ENCODE measurements around the gene SPIN3. TPM values are rescaled to one million over a fixed set of nuclear protein-coding genes. Genes with fewer than 3 reads are reported as not detected.

SPIN3 gene
- total RNA-seq, 1 donor from 2014 or later = 7.1 TPM

DNA sequence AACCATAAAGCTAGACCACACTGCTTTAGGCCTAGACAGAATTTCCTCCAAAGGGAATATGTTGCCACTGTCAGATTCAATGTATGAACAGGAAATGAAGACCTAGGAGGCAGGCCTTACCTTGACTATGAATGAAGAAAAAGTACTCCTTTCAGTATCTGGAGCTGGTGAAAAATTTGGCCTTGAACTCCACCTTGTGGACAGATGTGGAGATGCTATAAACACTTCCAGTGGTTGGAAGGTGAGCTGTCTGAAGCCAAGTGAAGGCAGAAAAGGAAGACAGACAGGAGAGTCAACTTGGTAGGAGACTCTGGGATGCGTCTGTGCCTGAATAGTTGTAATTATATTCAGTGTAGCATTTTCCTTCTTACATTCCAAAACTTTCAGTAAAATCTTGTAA is 17.2 kb downstream of the SPIN3 start:
- Histone ChIP-seq H3K36me3 (ENCODE audit: control insufficient read depth, insufficient read depth, low read length) (peaks cover 3% of the 10 kb centered on the region), H3K27me3 (ENCODE audit: control insufficient read depth, insufficient read depth, low read length) (no peaks in the 10 kb centered on the region), H3K4me3 (ENCODE audit: low read depth, low read length) (no peak overlapping the region)
- TF ChIP-seq CTCF (IDR thresholded peaks at IDR 0.05; ENCODE audit: insufficient read depth, low read length, severe bottlenecking) = peak; percentile 47
- DNase-seq (ENCODE audit: low read depth) = peak; percentile 51
- FAIRE-seq = no peak

- no peak for DNase-seq (ENCODE audit: low read depth)
- no peak for FAIRE-seq
- TF ChIP-seq CTCF (IDR thresholded peaks at IDR 0.05; ENCODE audit: insufficient read depth, low read length, severe bottlenecking) = no peak
These were observed 19.7 kb downstream of the SPIN3 start for GRCh38 chrX:56975611-56976010.

GRCh38 chrX:56974408-56974807 is 20.9 kb downstream of the SPIN3 start:
- Histone ChIP-seq H3K27me3 (ENCODE audit: control insufficient read depth, insufficient read depth, low read length) (no peaks in the 10 kb centered on the region), H3K36me3 (ENCODE audit: control insufficient read depth, insufficient read depth, low read length) (peaks cover 3% of the 10 kb centered on the region), H3K4me3 (ENCODE audit: low read depth, low read length) (no peak overlapping the region)
- TF ChIP-seq CTCF (IDR thresholded peaks at IDR 0.05; ENCODE audit: insufficient read depth, low read length, severe bottlenecking) = no peak
- DNase-seq (ENCODE audit: low read depth) (peak; percentile 38), FAIRE-seq (no peak)

More at GRCh38 chrX:56975611-56976010, 19.7 kb downstream of the SPIN3 start:
- H3K4me3 ChIP-seq (ENCODE audit: low read depth, low read length) = no peak overlapping the region
- H3K27me3 ChIP-seq (ENCODE audit: control insufficient read depth, insufficient read depth, low read length) = no peaks in the 10 kb centered on the region
- H3K36me3 ChIP-seq (ENCODE audit: control insufficient read depth, insufficient read depth, low read length) = peaks cover 3% of the 10 kb centered on the region

DNA sequence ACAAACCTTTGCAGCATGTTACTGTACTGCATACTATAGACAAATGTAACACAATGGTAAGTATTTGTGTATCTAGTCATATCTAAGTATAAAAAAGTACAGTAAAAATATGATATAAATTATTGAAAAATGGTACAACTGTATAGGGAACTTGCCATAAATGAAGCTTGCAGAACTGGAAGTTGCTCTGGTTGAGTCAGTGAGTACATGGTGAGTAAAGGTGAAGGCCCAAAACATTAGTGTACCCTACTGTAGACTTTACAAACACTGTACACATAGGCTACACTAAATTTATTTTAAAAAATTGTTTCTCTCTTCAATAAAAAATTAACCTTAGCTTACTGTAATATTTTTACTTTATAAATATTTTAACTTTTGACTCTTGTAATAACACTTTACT is 25.8 kb downstream of the SPIN3 start:
- no peak overlapping the region for H3K4me3 ChIP-seq (ENCODE audit: low read depth, low read length)
- no peaks in the 10 kb centered on the region for H3K36me3 ChIP-seq (ENCODE audit: control insufficient read depth, insufficient read depth, low read length)
- no peak for FAIRE-seq
- no peak for TF ChIP-seq CTCF (IDR thresholded peaks at IDR 0.05; ENCODE audit: insufficient read depth, low read length, severe bottlenecking)
- no peaks in the 10 kb centered on the region for H3K27me3 ChIP-seq (ENCODE audit: control insufficient read depth, insufficient read depth, low read length)
- peak; percentile 17 for DNase-seq (ENCODE audit: low read depth)

- no peak for TF ChIP-seq CTCF (IDR thresholded peaks at IDR 0.05; ENCODE audit: insufficient read depth, low read length, severe bottlenecking)
- Histone ChIP-seq H3K36me3 (ENCODE audit: control insufficient read depth, insufficient read depth, low read length) (no peaks in the 10 kb centered on the region), H3K4me3 (ENCODE audit: low read depth, low read length) (no peak overlapping the region), H3K27me3 (ENCODE audit: control insufficient read depth, insufficient read depth, low read length) (no peaks in the 10 kb centered on the region)
- DNase-seq (ENCODE audit: low read depth) (no peak), FAIRE-seq (no peak)
These were observed 26.4 kb downstream of the SPIN3 start for GRCh38 chrX:56968980-56969379.

- FAIRE-seq (no peak), DNase-seq (ENCODE audit: low read depth) (no peak)
- no peak for TF ChIP-seq CTCF (IDR thresholded peaks at IDR 0.05; ENCODE audit: insufficient read depth, low read length, severe bottlenecking)
- H3K27me3 ChIP-seq (ENCODE audit: control insufficient read depth, insufficient read depth, low read length) = no peaks in the 10 kb centered on the region
- no peaks in the 10 kb centered on the region for H3K36me3 ChIP-seq (ENCODE audit: control insufficient read depth, insufficient read depth, low read length)
- no peak overlapping the region for H3K4me3 ChIP-seq (ENCODE audit: low read depth, low read length)
These were observed 32.0 kb downstream of the SPIN3 start for GRCh38 chrX:56963377-56963776.

Data from bronchial epithelial cell (primary cell).